ENCODE results near the gene DUSP23.

GRCh38 chr1:159786966-159787365, 6.2 kb downstream of the DUSP23 start:
- TF ChIP-seq EZH2phosphoT487 (IDR thresholded peaks at IDR 0.05; ENCODE audit: low read depth) (no peak), CTCF (IDR thresholded peaks at IDR 0.05; ENCODE audit: low read depth, low read length) (no peak)

Measured in OCI-LY3 (cell line).